CD14-positive monocyte (primary cell): ENCODE results near the gene USP30. TPM values are rescaled to one million over a fixed set of nuclear protein-coding genes. Genes with fewer than 3 reads are reported as not detected.

ENCODE experiments used
- DNase-seq, 3 donors: peaks; one replicate each; pipeline ENCODE4 v3.0.0-alpha.2; 2011 to 2022
- H2AFZ ChIP-seq: 2 replicates; pipeline ENCODE4 v1.6.0; 2012; ENCODE audit warnings: mild to moderate bottlenecking, low read depth, low read length, inconsistent platforms; ENCODE audit not compliant: insufficient read depth, poor library complexity, severe bottlenecking
- H3K27ac ChIP-seq, 2 donors: 1 replicate in 1 of 2; 2 replicates in 1 of 2; pipeline ENCODE4 v1.5.1; 2012 to 2013; ENCODE audit warnings: low read length in 2 of 2, control low read depth in 1 of 2, inconsistent platforms in 1 of 2, low read depth in 1 of 2, mild to moderate bottlenecking in 1 of 2
- H3K27me3 ChIP-seq, 2 donors: one replicate each; pipeline versions ENCODE4 v1.6.0 to v1.6.1; 2011 to 2013; ENCODE audit warnings: low read length in 2 of 2; ENCODE audit not compliant: control insufficient read depth in 2 of 2, insufficient read depth in 2 of 2
- H3K36me3 ChIP-seq, 2 donors: replicated peaks in 1 of 2; 1 replicate in 1 of 2; 2 replicates in 1 of 2; pipeline versions ENCODE4 v1.5.1 to v1.6.1; 2012 to 2013; ENCODE audit warnings: low read length in 2 of 2, control low read depth in 1 of 2, inconsistent platforms in 1 of 2, mild to moderate bottlenecking in 1 of 2; ENCODE audit not compliant: insufficient read depth in 2 of 2, control insufficient read depth in 1 of 2
- H3K4me1 ChIP-seq, 2 donors: 1 replicate in 1 of 2; 2 replicates in 1 of 2; pipeline versions ENCODE4 v1.5.1 to v1.6.1; 2012 to 2013; ENCODE audit warnings: low read length in 2 of 2, control low read depth in 1 of 2, inconsistent platforms in 1 of 2, mild to moderate bottlenecking in 1 of 2, moderate library complexity in 1 of 2; ENCODE audit not compliant: insufficient read depth in 2 of 2, control insufficient read depth in 1 of 2
- H3K4me2 ChIP-seq: replicated peaks from 2 replicates; pipeline ENCODE3; 2012; ENCODE audit warnings: low read length, moderate library complexity, mild to moderate bottlenecking; ENCODE audit not compliant: poor library complexity, severe bottlenecking; ENCODE audit errors: extremely low read depth
- H3K4me3 ChIP-seq, 3 experiments: fragments of 200-600 bp in 1 of 3; sonication (generic) in 1 of 3; replicated peaks in 1 of 3; 1 replicate in 2 of 3; 2 replicates in 1 of 3; pipeline ENCODE4 v1.5.1; 2011 to 2013; ENCODE audit warnings: low read length in 3 of 3, mild to moderate bottlenecking in 3 of 3, control low read depth in 2 of 3, low read depth in 2 of 3, inconsistent platforms in 1 of 3, moderate library complexity in 1 of 3
- H3K79me2 ChIP-seq: 2 replicates; pipeline ENCODE4 v1.6.0; 2012; ENCODE audit warnings: mild to moderate bottlenecking, control low read depth, inconsistent platforms, low read length, moderate library complexity; ENCODE audit not compliant: insufficient read depth
- H3K9ac ChIP-seq: 2 replicates; pipeline ENCODE4 v1.6.0; 2017; ENCODE audit warnings: low read length, mild to moderate bottlenecking; ENCODE audit not compliant: insufficient read depth, poor library complexity, severe bottlenecking
- H3K9me3 ChIP-seq, 2 donors: replicated peaks in 1 of 2; 1 replicate in 1 of 2; 2 replicates in 1 of 2; pipeline versions ENCODE4 v1.5.1 to v1.6.1; 2012 to 2013; ENCODE audit warnings: low read length in 2 of 2, control low read depth in 1 of 2; ENCODE audit not compliant: control insufficient read depth in 1 of 2, insufficient read depth in 1 of 2
- H4K20me1 ChIP-seq: 2 replicates; pipeline ENCODE4 v1.6.0; 2012; ENCODE audit warnings: mild to moderate bottlenecking, low read length, control low read depth, moderate library complexity; ENCODE audit not compliant: insufficient read depth
- H3K27ac Mint-ChIP-seq, 7 donors: one replicate each; pipeline ENCODE4 v1.8.0; 2020; ENCODE audit warnings: mild to moderate bottlenecking in 7 of 7, mixed read lengths in 7 of 7, moderate library complexity in 6 of 7, inconsistent platforms in 2 of 7
- H3K27me3 Mint-ChIP-seq, 3 donors: one replicate each; pipeline ENCODE4 v1.8.0; 2021 to 2022; ENCODE audit warnings: low read depth in 3 of 3, mild to moderate bottlenecking in 3 of 3, mixed read lengths in 3 of 3, moderate library complexity in 3 of 3, inconsistent platforms in 1 of 3
- H3K36me3 Mint-ChIP-seq, 2 donors: one replicate each; pipeline ENCODE4 v1.8.0; 2020; ENCODE audit warnings: mixed read lengths in 2 of 2, inconsistent platforms in 1 of 2, mild to moderate bottlenecking in 1 of 2
- H3K4me1 Mint-ChIP-seq: one replicate; pipeline ENCODE4 v1.8.0; 2020; ENCODE audit warnings: mild to moderate bottlenecking, mixed read lengths
- H3K4me3 Mint-ChIP-seq, 2 donors: one replicate each; pipeline ENCODE4 v1.8.0; 2020; ENCODE audit warnings: mild to moderate bottlenecking in 2 of 2, mixed read lengths in 2 of 2, moderate library complexity in 1 of 2
- H3K9me3 Mint-ChIP-seq, 7 donors: one replicate each; pipeline ENCODE4 v1.8.0; 2020 to 2022; ENCODE audit warnings: mixed read lengths in 7 of 7, mild to moderate bottlenecking in 6 of 7, moderate library complexity in 6 of 7, inconsistent platforms in 2 of 7
- WGBS: methylation state at CpG from one replicate; pipeline ENCODE4 v1.1.5; 2013; ENCODE audit warnings: missing lambda C conversion rate; ENCODE audit not compliant: insufficient coverage; 5-methylcytosine and 5-hydroxymethylcytosine counted together
- intact Hi-C, 2 donors: fragments of 100-400 bp; cut with micrococcal nuclease; formaldehyde crosslinking; loops; one replicate each; pipeline versions ENCODE4 v1.15.0 to v1.15.1; 2023
- polyA plus RNA-seq, 3 donors: library from polyadenylated mRNA; depleted of rRNA in 1 of 3; unstranded in 2 of 3; stranded (reverse) in 1 of 3; fragments of 300-500 nt in 2 of 3; fragments of >200 nt in 1 of 3; fragmentation: Illumina TruSeq in 2 of 3; gene quantifications; 1 replicate in 2 of 3; 2 replicates in 1 of 3; pipeline ENCODE4 v1.2.3, GENCODE V29; 2012 to 2021
- TF ChIP-seq, protein P1 (sequence below): fragments of 200-600 bp; IDR thresholded peaks from one replicate; pipeline ENCODE4 v1.8.0; 2022; ENCODE audit warnings: antibody characterized with exemption, mild to moderate bottlenecking

The USP30 gene
- polyA plus RNA-seq, 3 donors = 4.5 to 8.2 (median 6.8) TPM

DNA sequence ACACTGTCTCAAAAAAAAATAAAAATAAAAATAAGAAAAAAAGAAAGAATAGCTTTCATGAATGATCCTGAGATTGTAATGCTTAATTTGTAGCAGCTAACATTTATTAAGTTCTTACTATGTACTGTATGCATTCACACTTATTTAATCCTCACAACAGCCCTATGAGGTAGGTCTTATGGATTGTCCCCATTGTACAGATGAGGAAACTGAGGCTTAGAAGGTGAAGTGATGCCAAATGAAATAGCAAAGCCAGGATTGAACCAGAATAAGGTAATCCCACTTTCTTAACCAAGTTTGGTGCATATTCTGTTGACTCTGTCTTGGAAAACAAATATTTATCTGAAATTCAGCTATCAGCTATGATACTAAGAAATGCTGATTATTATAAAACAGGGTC is 2.1 kb downstream of the USP30 start:
- H3K9ac ChIP-seq = no peak overlapping the region
- peaks cover 21% of the 10 kb centered on the region for H3K4me1 Mint-ChIP-seq
- no peak overlapping the region for H3K4me2 ChIP-seq
- H3K4me1 ChIP-seq = peaks cover 18 to 21% of the 10 kb centered on the region in 2 donors
- H3K36me3 Mint-ChIP-seq = peaks cover 11 to 20% of the 10 kb centered on the region in 2 donors
- no peak overlapping the region for H2AFZ ChIP-seq
- peak overlapping the region in 1 of 2 donors; percentile 42 for H3K27ac ChIP-seq
- TF ChIP-seq, protein P1, sequence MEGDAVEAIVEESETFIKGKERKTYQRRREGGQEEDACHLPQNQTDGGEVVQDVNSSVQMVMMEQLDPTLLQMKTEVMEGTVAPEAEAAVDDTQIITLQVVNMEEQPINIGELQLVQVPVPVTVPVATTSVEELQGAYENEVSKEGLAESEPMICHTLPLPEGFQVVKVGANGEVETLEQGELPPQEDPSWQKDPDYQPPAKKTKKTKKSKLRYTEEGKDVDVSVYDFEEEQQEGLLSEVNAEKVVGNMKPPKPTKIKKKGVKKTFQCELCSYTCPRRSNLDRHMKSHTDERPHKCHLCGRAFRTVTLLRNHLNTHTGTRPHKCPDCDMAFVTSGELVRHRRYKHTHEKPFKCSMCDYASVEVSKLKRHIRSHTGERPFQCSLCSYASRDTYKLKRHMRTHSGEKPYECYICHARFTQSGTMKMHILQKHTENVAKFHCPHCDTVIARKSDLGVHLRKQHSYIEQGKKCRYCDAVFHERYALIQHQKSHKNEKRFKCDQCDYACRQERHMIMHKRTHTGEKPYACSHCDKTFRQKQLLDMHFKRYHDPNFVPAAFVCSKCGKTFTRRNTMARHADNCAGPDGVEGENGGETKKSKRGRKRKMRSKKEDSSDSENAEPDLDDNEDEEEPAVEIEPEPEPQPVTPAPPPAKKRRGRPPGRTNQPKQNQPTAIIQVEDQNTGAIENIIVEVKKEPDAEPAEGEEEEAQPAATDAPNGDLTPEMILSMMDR = no peak
- no peaks in the 10 kb centered on the region for H3K27me3 ChIP-seq
- intact Hi-C loops = loop anchor here in 1 of 2 donors (5.0 kb wide), 1 partner anchor 492 kb away; the partner anchor contains the start of genes ISCU and SART3
- H3K9me3 ChIP-seq = no peaks in the 10 kb centered on the region
- H4K20me1 ChIP-seq = no peaks in the 10 kb centered on the region
- H3K4me3 Mint-ChIP-seq = no peak overlapping the region
- H3K4me3 ChIP-seq = no peak overlapping the region
- H3K79me2 ChIP-seq = peaks cover 11% of the 10 kb centered on the region
- peaks cover 0 to 9% (median under 1%) of the 10 kb centered on the region in 3 donors for H3K27me3 Mint-ChIP-seq
- H3K9me3 Mint-ChIP-seq = peaks cover 0 to 2% (median 0%) of the 10 kb centered on the region in 7 donors
- peaks cover 8 to 24% of the 10 kb centered on the region in 2 donors for H3K36me3 ChIP-seq
- no peak for DNase-seq
- no peak overlapping the region for H3K27ac Mint-ChIP-seq

GRCh38 chr12:109056891-109057290 is 4.5 kb downstream of the USP30 start:
- no peak overlapping the region for H3K27ac Mint-ChIP-seq
- intact Hi-C loops = no loop called here
- no CpG with 5 or more reads among the region's 3 CpGs for WGBS
- peaks cover 0 to 2% (median 0%) of the 10 kb centered on the region in 3 donors for H3K27me3 Mint-ChIP-seq
- no peaks in the 10 kb centered on the region for H4K20me1 ChIP-seq
- peaks cover 13 to 34% of the 10 kb centered on the region in 2 donors for H3K36me3 ChIP-seq
- no peak overlapping the region for H3K27ac ChIP-seq
- peaks cover 18% of the 10 kb centered on the region for H3K4me1 Mint-ChIP-seq
- peaks cover 17 to 18% of the 10 kb centered on the region in 2 donors for H3K4me1 ChIP-seq
- DNase-seq = no peak
- peaks cover 0 to 2% (median 0%) of the 10 kb centered on the region in 7 donors for H3K9me3 Mint-ChIP-seq
- peaks cover 11% of the 10 kb centered on the region for H3K79me2 ChIP-seq
- no peak overlapping the region for H3K4me3 ChIP-seq
- TF ChIP-seq, protein P1 = no peak
- no peaks in the 10 kb centered on the region for H3K27me3 ChIP-seq
- H3K4me2 ChIP-seq = no peak overlapping the region
- no peak overlapping the region for H3K9ac ChIP-seq
- H3K4me3 Mint-ChIP-seq = no peak overlapping the region
- H3K9me3 ChIP-seq = no peaks in the 10 kb centered on the region
- peaks cover 22 to 27% of the 10 kb centered on the region in 2 donors for H3K36me3 Mint-ChIP-seq
- no peak overlapping the region for H2AFZ ChIP-seq
